ENCODE results near the gene TRA2A. TPM values are rescaled to one million over a fixed set of nuclear protein-coding genes. Genes with fewer than 3 reads are reported as not detected.

The TRA2A gene
- total RNA-seq, 1 experiment from 2014 or later = 169 TPM

DNA sequence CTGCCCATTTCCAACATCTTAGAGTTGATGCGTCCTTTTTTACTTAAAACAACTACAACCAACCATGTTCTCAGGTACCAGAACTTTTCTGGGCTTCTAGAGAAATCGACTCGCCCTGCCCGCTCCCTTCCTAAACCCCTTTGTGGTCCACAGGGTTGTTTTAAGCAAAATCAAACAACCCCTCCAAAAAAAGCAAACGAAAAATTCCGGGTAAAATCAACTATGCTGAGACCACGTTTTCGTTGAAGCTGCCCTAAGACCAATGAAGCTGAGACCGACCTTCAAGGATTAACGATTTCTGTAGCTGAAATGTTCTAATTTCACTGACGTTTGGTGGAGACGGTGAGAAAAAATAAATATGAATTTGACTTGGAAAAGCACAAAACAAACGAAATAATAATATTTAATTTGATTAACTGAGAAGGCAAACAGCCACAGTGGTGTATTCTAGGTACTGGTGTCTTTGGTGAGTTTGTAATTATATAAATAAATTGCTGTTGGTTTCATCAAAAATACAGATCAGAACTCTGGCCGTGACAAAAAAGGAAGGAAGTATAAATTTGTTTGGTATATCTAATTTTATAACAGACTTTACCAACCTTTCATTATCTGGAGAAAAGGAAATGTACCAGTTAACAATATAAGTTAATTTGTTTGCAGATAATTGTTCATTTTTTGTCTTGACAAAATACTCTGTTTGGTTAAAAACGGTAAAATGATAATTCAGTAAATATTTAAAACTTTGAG, 56.8 kb downstream of the TRA2A start:
- peak overlapping the region; percentile 76 for H2AK5ac ChIP-seq (ENCODE audit: insufficient read length, low read length)
- H3K4ac ChIP-seq (ENCODE audit: low read depth, low read length) = peak overlapping the region; percentile 68; the same call in 1 of the 2 replicates
- no CpG with 5 or more reads among the region's 15 CpGs for WGBS (ENCODE audit: extremely low coverage, insufficient read length, low lambda C conversion rate)
- H2BK5ac ChIP-seq (ENCODE audit: insufficient read length, low read length) = peak overlapping the region; percentile 87
- H2BK20ac ChIP-seq (ENCODE audit: low read depth, low read length, poor library complexity, severe bottlenecking) = peak overlapping the region; percentile 14
- peaks cover 12% of the 10 kb centered on the region; the same call in 1 of the 2 replicates for H3K79me2 ChIP-seq (ENCODE audit: insufficient read depth, low read length)
- Mint-ChIP-seq H3K27me3 (ENCODE audit: low read depth) (no peaks in the 10 kb centered on the region; the same call in 1 of the 2 replicates), H3K27ac (peak overlapping the region; percentile 99 to 100 (median 99)), H3K4me1 (peaks cover 28 to 29% of the 10 kb centered on the region in 2 experiments), H3K36me3 (ENCODE audit: insufficient read depth in 1 of 3, low read depth in 3 of 3) (peaks cover 0 to 2% (median 2%) of the 10 kb centered on the region in 3 experiments; a peak in 2 of 7 replicates), H3K9me3 (peaks cover 0 to 2% of the 10 kb centered on the region in 2 experiments; a peak in 3 of 5 replicates), H3K4me3 (peak overlapping the region; percentile 91 to 99)
- H4K5ac ChIP-seq (ENCODE audit: insufficient read length, low read depth, low read length) = peak overlapping the region; percentile 74
- H3K4me1 ChIP-seq (ENCODE audit: insufficient read depth, low read length) = no peaks in the 10 kb centered on the region; the same call in 1 of the 2 replicates
- DNase-seq = no peak
- H3K23me2 ChIP-seq (ENCODE audit: insufficient read length, low read depth, low read length, poor library complexity, severe bottlenecking) = peaks cover 14% of the 10 kb centered on the region
- H2BK15ac ChIP-seq (ENCODE audit: low read depth, low read length) = no peak overlapping the region
- H3K27me3 ChIP-seq (ENCODE audit: insufficient read depth, low read length) = no peaks in the 10 kb centered on the region
- no peak overlapping the region for H4K8ac ChIP-seq (replicated peaks; ENCODE audit: insufficient read length, low read depth, low read length)
- H3K9me3 ChIP-seq (ENCODE audit: control insufficient read depth, low read depth, low read length) = no peaks in the 10 kb centered on the region
- H3K27ac ChIP-seq (ENCODE audit: insufficient read length, low read depth, low read length) = peak overlapping the region; percentile 99
- peak overlapping the region; percentile 93; the same call in 1 of the 2 replicates for H3K14ac ChIP-seq (ENCODE audit: insufficient read depth, low read length)
- no peak overlapping the region for H4K91ac ChIP-seq (ENCODE audit: insufficient read length, low read depth, low read length)
- no peaks in the 10 kb centered on the region for H4K20me1 ChIP-seq (ENCODE audit: control insufficient read depth, insufficient read depth, insufficient read length)
- H3K23ac ChIP-seq (ENCODE audit: insufficient read length, low read depth, low read length) = peak overlapping the region; percentile 9
- no peaks in the 10 kb centered on the region for H3K79me1 ChIP-seq (ENCODE audit: insufficient read depth, low read depth, low read length, poor library complexity, severe bottlenecking)
- peak overlapping the region; percentile 89 for H3K4me2 ChIP-seq (ENCODE audit: insufficient read depth, insufficient read length, low read length)
- H2BK12ac ChIP-seq (ENCODE audit: insufficient read length, low read depth, low read length) = peak overlapping the region; percentile 37
- peak overlapping the region; percentile 97 for H3K18ac ChIP-seq (ENCODE audit: insufficient read length, low read depth, low read length)
- peak overlapping the region; percentile 97 for H3K9ac ChIP-seq (ENCODE audit: extremely low read depth, insufficient read length, low read length)
- H2BK120ac ChIP-seq (ENCODE audit: low read depth, low read length, poor library complexity, severe bottlenecking) = peak overlapping the region; percentile 85
- H3K56ac ChIP-seq (ENCODE audit: insufficient read length, low read depth, low read length) = peak overlapping the region; percentile 75
- TF ChIP-seq, protein P1, sequence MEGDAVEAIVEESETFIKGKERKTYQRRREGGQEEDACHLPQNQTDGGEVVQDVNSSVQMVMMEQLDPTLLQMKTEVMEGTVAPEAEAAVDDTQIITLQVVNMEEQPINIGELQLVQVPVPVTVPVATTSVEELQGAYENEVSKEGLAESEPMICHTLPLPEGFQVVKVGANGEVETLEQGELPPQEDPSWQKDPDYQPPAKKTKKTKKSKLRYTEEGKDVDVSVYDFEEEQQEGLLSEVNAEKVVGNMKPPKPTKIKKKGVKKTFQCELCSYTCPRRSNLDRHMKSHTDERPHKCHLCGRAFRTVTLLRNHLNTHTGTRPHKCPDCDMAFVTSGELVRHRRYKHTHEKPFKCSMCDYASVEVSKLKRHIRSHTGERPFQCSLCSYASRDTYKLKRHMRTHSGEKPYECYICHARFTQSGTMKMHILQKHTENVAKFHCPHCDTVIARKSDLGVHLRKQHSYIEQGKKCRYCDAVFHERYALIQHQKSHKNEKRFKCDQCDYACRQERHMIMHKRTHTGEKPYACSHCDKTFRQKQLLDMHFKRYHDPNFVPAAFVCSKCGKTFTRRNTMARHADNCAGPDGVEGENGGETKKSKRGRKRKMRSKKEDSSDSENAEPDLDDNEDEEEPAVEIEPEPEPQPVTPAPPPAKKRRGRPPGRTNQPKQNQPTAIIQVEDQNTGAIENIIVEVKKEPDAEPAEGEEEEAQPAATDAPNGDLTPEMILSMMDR (conservative IDR thresholded peaks at IDR 0.05) = no peak
- H2AFZ ChIP-seq (ENCODE audit: low read length) = no peak overlapping the region
- peak overlapping the region; percentile 68 for H3T11ph ChIP-seq (ENCODE audit: low read length)
